K562 (cell line): ENCODE measurements around the gene ARAF. TPM values are rescaled to one million over a fixed set of nuclear protein-coding genes. Genes with fewer than 3 reads are reported as not detected.

Experiments used
- AFF4 ChIP-seq: sonication (generic); formaldehyde crosslinking; IDR thresholded peaks from 2 replicates; pipeline ENCODE4 v1.8.0; 2023; ENCODE audit warnings: mild to moderate bottlenecking, missing genetic modification reagents
- DPF2 ChIP-seq: fragments of 450-650 bp; IDR thresholded peaks from 2 replicates; pipeline ENCODE4 v1.6.1; 2016
- EHMT2 ChIP-seq: fragments of 450-650 bp; IDR thresholded peaks from 2 replicates; pipeline ENCODE4 v1.6.1; 2018; ENCODE audit warnings: antibody characterized with exemption
- HMG20A ChIP-seq: fragments of 450-650 bp; formaldehyde crosslinking; conservative IDR thresholded peaks from 2 replicates; pipeline ENCODE4 v1.4.0; 2020; ENCODE audit warnings: mild to moderate bottlenecking, mixed read lengths
- HOXB6 ChIP-seq: fragments of 250-450 bp; sonication (Bioruptor Pico); IDR thresholded peaks from 2 replicates; pipeline ENCODE4 v1.5.1; 2022; ENCODE audit warnings: mild to moderate bottlenecking, borderline replicate concordance
- KDM5B ChIP-seq: fragments of 200-600 bp; sonication (generic); IDR thresholded peaks from 2 replicates; pipeline ENCODE4 v1.6.1; 2012; ENCODE audit warnings: low read depth, mild to moderate bottlenecking, moderate library complexity, low read length, control low read depth, inconsistent platforms; ENCODE audit not compliant: insufficient replicate concordance
- PHF20 ChIP-seq: fragments of 450-650 bp; IDR thresholded peaks from 2 replicates; pipeline ENCODE4 v1.6.1; 2018; ENCODE audit not compliant: partially characterized antibody
- TFAM ChIP-seq: fragments of 250-450 bp; sonication (Bioruptor Pico); conservative IDR thresholded peaks from 2 replicates; pipeline ENCODE4 v1.5.0; 2021; ENCODE audit warnings: mild to moderate bottlenecking, moderate library complexity
- ZNF23 ChIP-seq: fragments of 250-450 bp; sonication (Bioruptor Pico); IDR thresholded peaks from 2 replicates; pipeline ENCODE4 v1.4.0; 2020; ENCODE audit warnings: mild to moderate bottlenecking
- ZNF24 ChIP-seq: fragments of 450-650 bp; IDR thresholded peaks from 2 replicates; pipeline ENCODE4 v1.6.1; 2016
- ZNF311 ChIP-seq: fragments of 250-450 bp; sonication (Bioruptor Pico); IDR thresholded peaks from 2 replicates; pipeline ENCODE4 v1.4.0; 2020; ENCODE audit warnings: mild to moderate bottlenecking, moderate library complexity
- ZNF584 ChIP-seq: fragments of 200-800 bp; sonication (Bioruptor generic); IDR thresholded peaks from 2 replicates; pipeline ENCODE4 v1.6.1; 2016; ENCODE audit warnings: low read depth, mild to moderate bottlenecking, missing genetic modification characterization, missing compliant biosample characterization
- ZNF785 ChIP-seq: fragments of 250-450 bp; sonication (Bioruptor Pico); IDR thresholded peaks from 2 replicates; pipeline ENCODE4 v1.4.0; 2020; ENCODE audit warnings: mild to moderate bottlenecking
- polyA plus RNA-seq, 8 experiments: library from polyadenylated mRNA; depleted of rRNA in 4 of 8; stranded (reverse) in 5 of 8; unstranded in 3 of 8; fragments of >200 nt; fragmentation: Nextera tagmentation in 2 of 8; fragmentation: Illumina TruSeq in 1 of 8; extraction: Ambion mirVana in 2 of 8; extraction: Trizol in 1 of 8; gene quantifications; 2 replicates each; pipeline versions ENCODE4 v1.2.1 to v1.2.3, GENCODE V29; 2011 to 2014; ENCODE audit warnings: inconsistent platforms in 1 of 8, missing spikeins in 1 of 8
- total RNA-seq, 7 experiments: library from RNA; depleted of rRNA in 6 of 7; stranded (reverse); fragments of >200 nt in 6 of 7; fragmentation: Illumina TruSeq in 2 of 7; extraction: Trizol in 2 of 7; gene quantifications; 2 replicates each; pipeline versions ENCODE4 v1.2.1 to v1.2.3, GENCODE V29; 2011 to 2021; ENCODE audit warnings: low replicate concordance in 1 of 7
- TF ChIP-seq, protein P1 (sequence below): sonication (generic); formaldehyde crosslinking; IDR thresholded peaks from 2 replicates; pipeline ENCODE4 v1.8.0; 2022; ENCODE audit warnings: mild to moderate bottlenecking, missing genetic modification reagents, borderline replicate concordance
- TF ChIP-seq, protein P2 (sequence below): fragments of 250-450 bp; sonication (Bioruptor Pico); IDR thresholded peaks from 2 replicates; pipeline ENCODE4 v1.4.0; 2020
- TF ChIP-seq, protein P3 (sequence below): fragments of 450-650 bp; formaldehyde crosslinking; conservative IDR thresholded peaks from 2 replicates; pipeline ENCODE4 v1.4.0; 2022; ENCODE audit warnings: mild to moderate bottlenecking, missing genetic modification characterization

Gene ARAF
- total and polyA plus RNA-seq, 9 of the 15 experiments (the other 6 are each of a cell fraction or from before 2014, with no cell fraction given), result 5.5 to 70.0 (median 29.4) TPM

GRCh38 chrX:47563801-47564315 lies 2.9 kb downstream of the ARAF start (continued):
- peak; percentile 66; the same call in 1 of the 2 replicates for TF ChIP-seq AFF4 (CRISPR knock-in tag)
- TF ChIP-seq, protein P1, sequence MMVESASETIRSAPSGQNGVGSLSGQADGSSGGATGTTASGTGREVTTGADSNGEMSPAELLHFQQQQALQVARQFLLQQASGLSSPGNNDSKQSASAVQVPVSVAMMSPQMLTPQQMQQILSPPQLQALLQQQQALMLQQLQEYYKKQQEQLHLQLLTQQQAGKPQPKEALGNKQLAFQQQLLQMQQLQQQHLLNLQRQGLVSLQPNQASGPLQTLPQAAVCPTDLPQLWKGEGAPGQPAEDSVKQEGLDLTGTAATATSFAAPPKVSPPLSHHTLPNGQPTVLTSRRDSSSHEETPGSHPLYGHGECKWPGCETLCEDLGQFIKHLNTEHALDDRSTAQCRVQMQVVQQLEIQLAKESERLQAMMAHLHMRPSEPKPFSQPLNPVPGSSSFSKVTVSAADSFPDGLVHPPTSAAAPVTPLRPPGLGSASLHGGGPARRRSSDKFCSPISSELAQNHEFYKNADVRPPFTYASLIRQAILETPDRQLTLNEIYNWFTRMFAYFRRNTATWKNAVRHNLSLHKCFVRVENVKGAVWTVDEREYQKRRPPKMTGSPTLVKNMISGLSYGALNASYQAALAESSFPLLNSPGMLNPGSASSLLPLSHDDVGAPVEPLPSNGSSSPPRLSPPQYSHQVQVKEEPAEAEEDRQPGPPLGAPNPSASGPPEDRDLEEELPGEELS (CRISPR knock-in tag), result no peak
- TF ChIP-seq HOXB6, result no peak
- no peak for TF ChIP-seq ZNF311 (CRISPR knock-in tag)
- no peak for TF ChIP-seq TFAM
- no peak for TF ChIP-seq ZNF785
- TF ChIP-seq ZNF584 (CRISPR knock-in tag), result peak; percentile 71; the same call in 1 of the 2 replicates
- no peak for TF ChIP-seq KDM5B
- no peak for TF ChIP-seq ZNF24
- peak; percentile 83 for TF ChIP-seq DPF2
- TF ChIP-seq, protein P2, sequence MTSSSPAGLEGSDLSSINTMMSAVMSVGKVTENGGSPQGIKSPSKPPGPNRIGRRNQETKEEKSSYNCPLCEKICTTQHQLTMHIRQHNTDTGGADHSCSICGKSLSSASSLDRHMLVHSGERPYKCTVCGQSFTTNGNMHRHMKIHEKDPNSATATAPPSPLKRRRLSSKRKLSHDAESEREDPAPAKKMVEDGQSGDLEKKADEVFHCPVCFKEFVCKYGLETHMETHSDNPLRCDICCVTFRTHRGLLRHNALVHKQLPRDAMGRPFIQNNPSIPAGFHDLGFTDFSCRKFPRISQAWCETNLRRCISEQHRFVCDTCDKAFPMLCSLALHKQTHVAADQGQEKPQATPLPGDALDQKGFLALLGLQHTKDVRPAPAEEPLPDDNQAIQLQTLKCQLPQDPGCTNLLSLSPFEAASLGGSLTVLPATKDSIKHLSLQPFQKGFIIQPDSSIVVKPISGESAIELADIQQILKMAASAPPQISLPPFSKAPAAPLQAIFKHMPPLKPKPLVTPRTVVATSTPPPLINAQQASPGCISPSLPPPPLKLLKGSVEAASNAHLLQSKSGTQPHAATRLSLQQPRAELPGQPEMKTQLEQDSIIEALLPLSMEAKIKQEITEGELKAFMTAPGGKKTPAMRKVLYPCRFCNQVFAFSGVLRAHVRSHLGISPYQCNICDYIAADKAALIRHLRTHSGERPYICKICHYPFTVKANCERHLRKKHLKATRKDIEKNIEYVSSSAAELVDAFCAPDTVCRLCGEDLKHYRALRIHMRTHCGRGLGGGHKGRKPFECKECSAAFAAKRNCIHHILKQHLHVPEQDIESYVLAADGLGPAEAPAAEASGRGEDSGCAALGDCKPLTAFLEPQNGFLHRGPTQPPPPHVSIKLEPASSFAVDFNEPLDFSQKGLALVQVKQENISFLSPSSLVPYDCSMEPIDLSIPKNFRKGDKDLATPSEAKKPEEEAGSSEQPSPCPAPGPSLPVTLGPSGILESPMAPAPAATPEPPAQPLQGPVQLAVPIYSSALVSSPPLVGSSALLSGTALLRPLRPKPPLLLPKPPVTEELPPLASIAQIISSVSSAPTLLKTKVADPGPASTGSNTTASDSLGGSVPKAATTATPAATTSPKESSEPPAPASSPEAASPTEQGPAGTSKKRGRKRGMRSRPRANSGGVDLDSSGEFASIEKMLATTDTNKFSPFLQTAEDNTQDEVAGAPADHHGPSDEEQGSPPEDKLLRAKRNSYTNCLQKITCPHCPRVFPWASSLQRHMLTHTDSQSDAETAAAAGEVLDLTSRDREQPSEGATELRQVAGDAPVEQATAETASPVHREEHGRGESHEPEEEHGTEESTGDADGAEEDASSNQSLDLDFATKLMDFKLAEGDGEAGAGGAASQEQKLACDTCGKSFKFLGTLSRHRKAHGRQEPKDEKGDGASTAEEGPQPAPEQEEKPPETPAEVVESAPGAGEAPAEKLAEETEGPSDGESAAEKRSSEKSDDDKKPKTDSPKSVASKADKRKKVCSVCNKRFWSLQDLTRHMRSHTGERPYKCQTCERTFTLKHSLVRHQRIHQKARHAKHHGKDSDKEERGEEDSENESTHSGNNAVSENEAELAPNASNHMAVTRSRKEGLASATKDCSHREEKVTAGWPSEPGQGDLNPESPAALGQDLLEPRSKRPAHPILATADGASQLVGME (CRISPR knock-in tag), result no peak
- no peak for TF ChIP-seq ZNF23 (CRISPR knock-in tag)
- peak; percentile 50; the same call in 1 of the 2 replicates for TF ChIP-seq EHMT2
- no peak for TF ChIP-seq HMG20A (CRISPR knock-in tag)
- TF ChIP-seq PHF20, result no peak
- TF ChIP-seq, protein P3, sequence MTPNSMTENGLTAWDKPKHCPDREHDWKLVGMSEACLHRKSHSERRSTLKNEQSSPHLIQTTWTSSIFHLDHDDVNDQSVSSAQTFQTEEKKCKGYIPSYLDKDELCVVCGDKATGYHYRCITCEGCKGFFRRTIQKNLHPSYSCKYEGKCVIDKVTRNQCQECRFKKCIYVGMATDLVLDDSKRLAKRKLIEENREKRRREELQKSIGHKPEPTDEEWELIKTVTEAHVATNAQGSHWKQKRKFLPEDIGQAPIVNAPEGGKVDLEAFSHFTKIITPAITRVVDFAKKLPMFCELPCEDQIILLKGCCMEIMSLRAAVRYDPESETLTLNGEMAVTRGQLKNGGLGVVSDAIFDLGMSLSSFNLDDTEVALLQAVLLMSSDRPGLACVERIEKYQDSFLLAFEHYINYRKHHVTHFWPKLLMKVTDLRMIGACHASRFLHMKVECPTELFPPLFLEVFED (CRISPR knock-in tag), result no peak
